ENCODE data around the gene CHURC1. TPM values are rescaled to one million over a fixed set of nuclear protein-coding genes. Genes with fewer than 3 reads are reported as not detected.

CHURC1 gene
- total RNA-seq, 1 experiment from 2014 or later = 61.9 TPM

- no TSS peak for BruUV-seq (replicated peaks)
- CTCF ChIA-PET = no interaction called here
- H3K9me3 ChIP-seq (ENCODE audit: low read depth, low read length, poor library complexity, severe bottlenecking) = no peaks in the 10 kb centered on the region
These were observed 47.1 kb upstream of the CHURC1 start for GRCh38 chr14:64867182-64867581.

GRCh38 chr14:64868379-64868778, 45.9 kb upstream of the CHURC1 start:
- no peak for TF ChIP-seq CTCF (conservative IDR thresholded peaks at IDR 0.05; ENCODE audit: low read depth, low read length)
- no peak for TF ChIP-seq EZH2 (IDR thresholded peaks at IDR 0.05; ENCODE audit: borderline replicate concordance, low read depth, low read length, poor library complexity, severe bottlenecking)
- Histone ChIP-seq H3K9me3 (ENCODE audit: low read depth, low read length, poor library complexity, severe bottlenecking) (no peaks in the 10 kb centered on the region), H3K4me1 (ENCODE audit: insufficient read depth, low read length, poor library complexity, severe bottlenecking) (no peaks in the 10 kb centered on the region), H3K36me3 (ENCODE audit: insufficient read depth, low read length, poor library complexity, severe bottlenecking) (no peaks in the 10 kb centered on the region), H3K4me3 (ENCODE audit: low read depth, low read length, poor library complexity, severe bottlenecking) (no peak overlapping the region), H3K27ac (ENCODE audit: low read depth, low read length, poor library complexity, severe bottlenecking) (no peak overlapping the region), H3K27me3 (replicated peaks; ENCODE audit: insufficient read depth, low read depth, low read length, poor library complexity) (peaks cover 13% of the 10 kb centered on the region)
- no peak for DNase-seq (ENCODE audit: low spot score)
- BruUV-seq (replicated peaks) = no TSS peak
- ChIA-PET CTCF (no interaction called here), POLR2A (ENCODE audit: low non-redundant PET) (no interaction called here)
- intact Hi-C loops (cut with micrococcal nuclease; ENCODE audit: unreplicated experiment) = no loop called here

More at GRCh38 chr14:64867182-64867581, 47.1 kb upstream of the CHURC1 start:
- H3K4me1 ChIP-seq (ENCODE audit: insufficient read depth, low read length, poor library complexity, severe bottlenecking) = no peaks in the 10 kb centered on the region
- no peak for TF ChIP-seq EZH2 (IDR thresholded peaks at IDR 0.05; ENCODE audit: borderline replicate concordance, low read depth, low read length, poor library complexity, severe bottlenecking)
- TF ChIP-seq CTCF (conservative IDR thresholded peaks at IDR 0.05; ENCODE audit: low read depth, low read length) = no peak
- intact Hi-C loops (cut with micrococcal nuclease; ENCODE audit: unreplicated experiment) = no loop called here
- no peak for DNase-seq (ENCODE audit: low spot score)
- no peaks in the 10 kb centered on the region for H3K36me3 ChIP-seq (ENCODE audit: insufficient read depth, low read length, poor library complexity, severe bottlenecking)
- no peak overlapping the region for H3K27ac ChIP-seq (ENCODE audit: low read depth, low read length, poor library complexity, severe bottlenecking)
- POLR2A ChIA-PET (ENCODE audit: low non-redundant PET) = no interaction called here
- H3K27me3 ChIP-seq (replicated peaks; ENCODE audit: insufficient read depth, low read depth, low read length, poor library complexity) = peaks cover 13% of the 10 kb centered on the region
- no peak overlapping the region for H3K4me3 ChIP-seq (ENCODE audit: low read depth, low read length, poor library complexity, severe bottlenecking)

- Histone ChIP-seq H3K27me3 (replicated peaks; ENCODE audit: insufficient read depth, low read depth, low read length, poor library complexity) (peaks cover 13% of the 10 kb centered on the region), H3K9me3 (ENCODE audit: low read depth, low read length, poor library complexity, severe bottlenecking) (no peaks in the 10 kb centered on the region), H3K4me1 (ENCODE audit: insufficient read depth, low read length, poor library complexity, severe bottlenecking) (no peaks in the 10 kb centered on the region), H3K4me3 (ENCODE audit: low read depth, low read length, poor library complexity, severe bottlenecking) (no peak overlapping the region), H3K27ac (ENCODE audit: low read depth, low read length, poor library complexity, severe bottlenecking) (no peak overlapping the region), H3K36me3 (ENCODE audit: insufficient read depth, low read length, poor library complexity, severe bottlenecking) (no peaks in the 10 kb centered on the region)
- ChIA-PET CTCF (no interaction called here), POLR2A (ENCODE audit: low non-redundant PET) (no interaction called here)
- no TSS peak for BruUV-seq (replicated peaks)
- DNase-seq (ENCODE audit: low spot score) = no peak
- TF ChIP-seq CTCF (conservative IDR thresholded peaks at IDR 0.05; ENCODE audit: low read depth, low read length) (no peak), EZH2 (IDR thresholded peaks at IDR 0.05; ENCODE audit: borderline replicate concordance, low read depth, low read length, poor library complexity, severe bottlenecking) (no peak)
- intact Hi-C loops (cut with micrococcal nuclease; ENCODE audit: unreplicated experiment) = no loop called here
These were observed 45.4 kb upstream of the CHURC1 start for GRCh38 chr14:64868841-64869240.

Data from A673 (cell line).